ENCODE data around the gene ALLC. TPM values are rescaled to one million over a fixed set of nuclear protein-coding genes. Genes with fewer than 3 reads are reported as not detected.
"Not testable (repeated sequence)": the region's sequence is repeated elsewhere in the genome, so short reads cannot be mapped to it uniquely, and the experiment has no call there.

Gene ALLC
- total RNA-seq, 1 donor from 2014 or later: not detected

DNA sequence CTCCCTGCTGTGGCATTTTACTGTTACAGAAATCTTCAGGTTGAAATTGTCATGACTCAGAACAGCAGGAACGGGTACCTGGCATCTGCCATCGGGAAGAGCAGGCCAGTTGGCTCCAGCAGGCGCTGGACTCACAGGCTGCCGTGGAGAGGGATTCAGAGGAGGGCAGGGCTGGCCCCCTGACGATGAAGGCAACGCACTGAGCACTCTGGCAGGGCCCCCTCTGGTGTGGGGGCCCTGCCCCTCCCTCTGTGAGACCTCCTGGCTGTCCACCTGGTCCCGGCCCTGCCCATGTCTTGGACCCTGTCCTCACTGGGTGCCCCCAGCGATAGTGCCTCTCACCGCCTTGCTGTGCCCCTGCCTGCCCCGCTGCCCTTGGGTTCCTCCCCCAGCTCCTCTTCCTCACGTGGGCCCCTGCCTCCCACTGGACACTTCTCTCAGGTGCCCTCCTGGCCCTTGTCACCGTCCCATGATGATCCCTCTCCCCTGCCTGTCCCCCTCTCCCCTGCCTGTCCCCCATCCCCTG, 23.3 kb upstream of the ALLC start:
- Mint-ChIP-seq H3K4me3 (ENCODE audit: unreplicated experiment) (no peak overlapping the region), H3K27me3 (ENCODE audit: unreplicated experiment) (peaks cover 13% of the 10 kb centered on the region), H3K36me3 (ENCODE audit: unreplicated experiment) (no peaks in the 10 kb centered on the region), H3K27ac (ENCODE audit: unreplicated experiment) (no peak overlapping the region), H3K9me3 (ENCODE audit: unreplicated experiment) (no peaks in the 10 kb centered on the region), H3K4me1 (ENCODE audit: low read depth, unreplicated experiment) (no peaks in the 10 kb centered on the region)
- DNase-seq: no peak
- TF ChIP-seq, protein P1, sequence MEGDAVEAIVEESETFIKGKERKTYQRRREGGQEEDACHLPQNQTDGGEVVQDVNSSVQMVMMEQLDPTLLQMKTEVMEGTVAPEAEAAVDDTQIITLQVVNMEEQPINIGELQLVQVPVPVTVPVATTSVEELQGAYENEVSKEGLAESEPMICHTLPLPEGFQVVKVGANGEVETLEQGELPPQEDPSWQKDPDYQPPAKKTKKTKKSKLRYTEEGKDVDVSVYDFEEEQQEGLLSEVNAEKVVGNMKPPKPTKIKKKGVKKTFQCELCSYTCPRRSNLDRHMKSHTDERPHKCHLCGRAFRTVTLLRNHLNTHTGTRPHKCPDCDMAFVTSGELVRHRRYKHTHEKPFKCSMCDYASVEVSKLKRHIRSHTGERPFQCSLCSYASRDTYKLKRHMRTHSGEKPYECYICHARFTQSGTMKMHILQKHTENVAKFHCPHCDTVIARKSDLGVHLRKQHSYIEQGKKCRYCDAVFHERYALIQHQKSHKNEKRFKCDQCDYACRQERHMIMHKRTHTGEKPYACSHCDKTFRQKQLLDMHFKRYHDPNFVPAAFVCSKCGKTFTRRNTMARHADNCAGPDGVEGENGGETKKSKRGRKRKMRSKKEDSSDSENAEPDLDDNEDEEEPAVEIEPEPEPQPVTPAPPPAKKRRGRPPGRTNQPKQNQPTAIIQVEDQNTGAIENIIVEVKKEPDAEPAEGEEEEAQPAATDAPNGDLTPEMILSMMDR (IDR thresholded peaks at IDR 0.05; ENCODE audit: partially characterized antibody, unreplicated experiment): no peak

DNA sequence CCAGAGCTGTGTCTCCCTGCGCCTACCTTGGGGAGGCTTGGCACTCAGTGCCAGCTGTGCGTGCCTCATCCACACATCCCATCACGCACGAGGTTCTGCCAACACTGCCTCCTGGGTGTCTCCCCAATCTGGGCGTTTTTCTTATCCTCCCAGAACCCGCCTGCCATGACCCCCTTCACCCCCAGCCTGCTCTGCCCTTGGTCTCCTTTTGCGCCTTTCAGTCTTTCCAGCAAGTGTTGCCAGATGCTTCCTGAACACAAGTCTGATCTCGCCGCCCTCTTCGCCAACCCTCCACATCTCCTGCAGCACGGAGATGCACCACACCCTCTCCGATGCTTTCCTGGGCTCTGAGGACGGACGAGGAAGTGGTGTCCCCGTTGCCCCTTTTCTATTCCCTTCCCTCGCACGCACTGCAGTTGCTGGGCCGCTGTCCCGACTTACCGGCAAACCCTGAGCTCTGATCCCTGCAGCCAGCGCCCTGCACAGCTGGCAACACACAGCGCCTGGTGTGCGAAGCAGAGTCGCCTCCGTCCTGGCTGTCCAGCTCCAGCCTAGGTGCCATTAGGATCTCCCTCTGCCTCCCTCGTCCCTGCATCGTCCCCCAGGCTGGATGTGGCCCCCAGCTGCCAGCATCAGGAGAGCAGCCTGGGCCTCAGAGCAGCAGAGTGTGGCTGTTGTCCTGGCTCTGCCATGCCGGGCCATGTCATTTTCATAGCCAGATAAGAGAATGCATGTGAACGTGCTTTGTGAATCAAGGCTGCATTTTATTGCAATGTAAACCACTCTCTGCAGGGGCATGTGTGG, 22.6 kb upstream of the ALLC start:
- Mint-ChIP-seq H3K4me3 (ENCODE audit: unreplicated experiment) (no peak overlapping the region), H3K4me1 (ENCODE audit: low read depth, unreplicated experiment) (no peaks in the 10 kb centered on the region), H3K9me3 (ENCODE audit: unreplicated experiment) (no peaks in the 10 kb centered on the region), H3K27me3 (ENCODE audit: unreplicated experiment) (peaks cover 13% of the 10 kb centered on the region), H3K27ac (ENCODE audit: unreplicated experiment) (no peak overlapping the region), H3K36me3 (ENCODE audit: unreplicated experiment) (no peaks in the 10 kb centered on the region)
- TF ChIP-seq, protein P1 (IDR thresholded peaks at IDR 0.05; ENCODE audit: partially characterized antibody, unreplicated experiment): no peak
- no peak for DNase-seq

DNA sequence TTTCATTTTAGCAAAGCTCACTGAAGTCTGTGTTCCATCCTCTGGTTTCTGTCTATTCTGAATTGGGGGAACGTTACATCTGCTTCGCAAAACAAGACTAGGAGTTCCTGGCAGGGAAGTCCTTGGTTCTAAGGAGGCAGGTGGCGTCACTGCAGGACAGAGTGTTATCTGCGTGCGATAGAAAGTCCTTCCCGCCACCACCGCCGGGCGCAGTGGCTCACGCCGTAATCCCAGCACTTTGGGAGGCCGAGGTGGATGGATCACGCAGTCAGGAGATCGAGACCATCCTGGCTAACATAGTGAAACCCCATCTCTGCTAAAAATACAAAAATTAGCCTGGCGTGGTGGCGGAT, 22.0 kb upstream of the ALLC start:
- not testable (repeated sequence) for H3K9me3 Mint-ChIP-seq (ENCODE audit: unreplicated experiment)

DNA sequence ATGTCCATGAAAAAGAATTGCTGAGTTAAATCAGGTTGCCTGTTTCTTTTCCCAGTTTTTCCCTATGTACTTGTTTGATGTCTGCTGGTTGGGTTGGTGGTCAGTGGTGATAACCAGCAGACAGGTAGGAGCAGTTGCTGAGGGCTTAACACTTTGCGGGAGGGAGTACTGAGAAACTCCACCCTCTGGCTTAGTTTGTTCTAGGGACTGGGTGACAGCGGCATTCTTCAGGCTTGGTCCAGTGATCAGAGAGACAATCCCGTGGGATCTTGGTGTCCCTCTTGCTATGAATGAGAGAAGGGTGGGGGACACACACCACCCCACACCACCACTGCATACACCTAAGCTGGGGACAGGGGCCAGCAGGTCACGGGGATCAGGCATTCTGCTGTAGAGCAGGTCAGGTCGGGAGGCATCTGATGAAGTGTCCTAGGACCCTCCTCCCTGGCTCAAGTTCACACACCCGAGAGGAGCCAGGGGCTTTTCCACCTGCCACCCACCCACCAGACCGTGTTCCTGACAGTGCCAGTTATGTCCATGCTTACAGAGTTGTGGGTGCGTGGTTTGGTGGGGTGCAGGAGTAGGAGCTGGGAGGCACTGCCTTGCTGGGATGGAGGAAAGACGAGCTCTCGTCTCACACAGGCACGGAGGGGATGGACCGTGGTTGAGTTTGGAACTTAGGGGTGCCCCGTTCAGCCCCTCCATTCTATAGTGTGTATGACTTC, 21.3 kb upstream of the ALLC start:
- Mint-ChIP-seq H3K36me3 (ENCODE audit: unreplicated experiment) (peaks cover 5% of the 10 kb centered on the region), H3K27me3 (ENCODE audit: unreplicated experiment) (peaks cover 13% of the 10 kb centered on the region), H3K27ac (ENCODE audit: unreplicated experiment) (no peak overlapping the region), H3K4me1 (ENCODE audit: low read depth, unreplicated experiment) (no peaks in the 10 kb centered on the region), H3K9me3 (ENCODE audit: unreplicated experiment) (no peaks in the 10 kb centered on the region), H3K4me3 (ENCODE audit: unreplicated experiment) (no peak overlapping the region)
- TF ChIP-seq, protein P1 (IDR thresholded peaks at IDR 0.05; ENCODE audit: partially characterized antibody, unreplicated experiment): no peak
- no peak for DNase-seq

More for the DNA sequence above, 22.0 kb upstream of the ALLC start:
- not testable (repeated sequence) for H3K27ac Mint-ChIP-seq (ENCODE audit: unreplicated experiment); H3K4me3 Mint-ChIP-seq (ENCODE audit: unreplicated experiment); H3K4me1 Mint-ChIP-seq (ENCODE audit: low read depth, unreplicated experiment); DNase-seq; H3K36me3 Mint-ChIP-seq (ENCODE audit: unreplicated experiment)
- H3K27me3 Mint-ChIP-seq (ENCODE audit: unreplicated experiment): peaks cover 13% of the 10 kb centered on the region

DNA sequence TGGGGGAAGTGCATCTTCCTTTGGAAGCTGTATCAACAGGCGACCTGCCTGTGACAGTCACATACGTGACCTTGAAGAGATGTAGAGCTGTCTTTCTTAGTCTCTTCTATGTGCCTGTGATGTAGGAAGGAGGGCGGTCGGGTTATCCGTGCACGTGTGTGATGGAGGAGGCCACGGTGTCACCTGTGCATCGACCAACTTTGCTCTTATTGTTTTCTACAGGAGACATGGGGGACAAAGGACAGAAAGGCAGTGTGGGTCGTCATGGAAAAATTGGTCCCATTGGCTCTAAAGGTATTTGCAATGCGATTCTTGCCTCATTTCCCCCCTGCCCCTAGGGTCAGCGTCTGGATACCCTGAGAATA, 20.7 kb upstream of the ALLC start:
- no peaks in the 10 kb centered on the region for H3K4me1 Mint-ChIP-seq (ENCODE audit: low read depth, unreplicated experiment)
- DNase-seq: no peak
- H3K27ac Mint-ChIP-seq (ENCODE audit: unreplicated experiment): no peak overlapping the region
- TF ChIP-seq, protein P1 (IDR thresholded peaks at IDR 0.05; ENCODE audit: partially characterized antibody, unreplicated experiment): no peak
- H3K36me3 Mint-ChIP-seq (ENCODE audit: unreplicated experiment): peaks cover 5% of the 10 kb centered on the region
- no peaks in the 10 kb centered on the region for H3K9me3 Mint-ChIP-seq (ENCODE audit: unreplicated experiment)
- H3K27me3 Mint-ChIP-seq (ENCODE audit: unreplicated experiment): peaks cover 13% of the 10 kb centered on the region
- H3K4me3 Mint-ChIP-seq (ENCODE audit: unreplicated experiment): no peak overlapping the region
